ENCODE data around the gene SLC5A9.
"Not testable (repeated sequence)": the region's sequence is repeated elsewhere in the genome, so short reads cannot be mapped to it uniquely, and the experiment has no call there.

SLC5A9 gene

GRCh38 chr1:48263041-48263440, 40.5 kb downstream of the SLC5A9 start:
- H3K9ac ChIP-seq (ENCODE audit: low read depth, low read length, poor library complexity, severe bottlenecking): no peak overlapping the region
- TF ChIP-seq, protein P1, sequence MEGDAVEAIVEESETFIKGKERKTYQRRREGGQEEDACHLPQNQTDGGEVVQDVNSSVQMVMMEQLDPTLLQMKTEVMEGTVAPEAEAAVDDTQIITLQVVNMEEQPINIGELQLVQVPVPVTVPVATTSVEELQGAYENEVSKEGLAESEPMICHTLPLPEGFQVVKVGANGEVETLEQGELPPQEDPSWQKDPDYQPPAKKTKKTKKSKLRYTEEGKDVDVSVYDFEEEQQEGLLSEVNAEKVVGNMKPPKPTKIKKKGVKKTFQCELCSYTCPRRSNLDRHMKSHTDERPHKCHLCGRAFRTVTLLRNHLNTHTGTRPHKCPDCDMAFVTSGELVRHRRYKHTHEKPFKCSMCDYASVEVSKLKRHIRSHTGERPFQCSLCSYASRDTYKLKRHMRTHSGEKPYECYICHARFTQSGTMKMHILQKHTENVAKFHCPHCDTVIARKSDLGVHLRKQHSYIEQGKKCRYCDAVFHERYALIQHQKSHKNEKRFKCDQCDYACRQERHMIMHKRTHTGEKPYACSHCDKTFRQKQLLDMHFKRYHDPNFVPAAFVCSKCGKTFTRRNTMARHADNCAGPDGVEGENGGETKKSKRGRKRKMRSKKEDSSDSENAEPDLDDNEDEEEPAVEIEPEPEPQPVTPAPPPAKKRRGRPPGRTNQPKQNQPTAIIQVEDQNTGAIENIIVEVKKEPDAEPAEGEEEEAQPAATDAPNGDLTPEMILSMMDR (conservative IDR thresholded peaks at IDR 0.05; ENCODE audit: low read length): no peak
- TF ChIP-seq EZH2phosphoT487 (IDR thresholded peaks at IDR 0.05; ENCODE audit: borderline replicate concordance): no peak
- H3K27me3 ChIP-seq (ENCODE audit: insufficient read depth, low read length, poor library complexity, severe bottlenecking): no peaks in the 10 kb centered on the region
- no peaks in the 10 kb centered on the region for H3K4me1 ChIP-seq (ENCODE audit: insufficient read depth, low read length, poor library complexity, severe bottlenecking)
- H3K36me3 ChIP-seq (ENCODE audit: insufficient read depth, low read length): no peaks in the 10 kb centered on the region
- no peak overlapping the region for H3K4me3 ChIP-seq (ENCODE audit: low read length, poor library complexity, severe bottlenecking)
- H3K9me3 ChIP-seq (ENCODE audit: insufficient read depth, low read depth, low read length): no peaks in the 10 kb centered on the region
- no peaks in the 10 kb centered on the region for H3K79me2 ChIP-seq (ENCODE audit: insufficient read depth, low read length)
- no peaks in the 10 kb centered on the region for H3F3A ChIP-seq (ENCODE audit: low read depth)
- H3K9me2 ChIP-seq (replicated peaks; ENCODE audit: low read depth, low read length): no peaks in the 10 kb centered on the region
- no peak overlapping the region for H3K4me2 ChIP-seq (ENCODE audit: low read depth, low read length, poor library complexity, severe bottlenecking)
- H2AFZ ChIP-seq (ENCODE audit: low read length): no peak overlapping the region
- H4K20me1 ChIP-seq (ENCODE audit: insufficient read depth, low read length, poor library complexity, severe bottlenecking): no peaks in the 10 kb centered on the region

- no peaks in the 10 kb centered on the region for H3K4me1 ChIP-seq (ENCODE audit: insufficient read depth, low read length, poor library complexity, severe bottlenecking)
- H3K36me3 ChIP-seq (ENCODE audit: insufficient read depth, low read length): no peaks in the 10 kb centered on the region
- no peaks in the 10 kb centered on the region for H3K9me3 ChIP-seq (ENCODE audit: insufficient read depth, low read depth, low read length)
Measured at GRCh38 chr1:48266576-48266975, 44.1 kb downstream of the SLC5A9 start.

DNA sequence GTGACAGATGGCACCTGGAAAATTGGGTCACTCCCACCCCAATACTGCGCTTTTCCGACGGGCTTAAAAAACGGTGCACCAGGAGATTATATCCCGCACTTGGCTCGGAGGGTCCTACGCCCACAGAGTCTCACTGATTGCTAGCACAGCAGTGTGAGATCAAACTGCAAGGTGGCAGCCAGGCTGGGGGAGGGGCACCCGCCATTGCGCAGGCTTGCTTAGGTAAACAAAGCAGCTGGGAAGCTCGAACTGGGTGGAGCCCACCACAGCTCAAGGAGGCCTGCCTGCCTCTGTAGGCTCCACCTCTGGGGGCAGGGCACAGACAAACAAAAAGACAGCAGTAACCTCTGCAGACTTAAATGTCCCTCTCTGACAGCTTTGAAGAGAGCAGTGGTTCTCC, 54.9 kb downstream of the SLC5A9 start:
- not testable (repeated sequence) for H3F3A ChIP-seq (ENCODE audit: low read depth); H3K27me3 ChIP-seq (ENCODE audit: insufficient read depth, low read length, poor library complexity, severe bottlenecking); H3K36me3 ChIP-seq (ENCODE audit: insufficient read depth, low read length); H3K9me3 ChIP-seq (ENCODE audit: insufficient read depth, low read depth, low read length); H3K4me3 ChIP-seq (ENCODE audit: low read length, poor library complexity, severe bottlenecking); H3K4me1 ChIP-seq (ENCODE audit: insufficient read depth, low read length, poor library complexity, severe bottlenecking); H2AFZ ChIP-seq (ENCODE audit: low read length); H4K20me1 ChIP-seq (ENCODE audit: insufficient read depth, low read length, poor library complexity, severe bottlenecking); H3K9me2 ChIP-seq (replicated peaks; ENCODE audit: low read depth, low read length); H3K79me2 ChIP-seq (ENCODE audit: insufficient read depth, low read length); H3K4me2 ChIP-seq (ENCODE audit: low read depth, low read length, poor library complexity, severe bottlenecking); H3K9ac ChIP-seq (ENCODE audit: low read depth, low read length, poor library complexity, severe bottlenecking)

More at GRCh38 chr1:48266576-48266975, 44.1 kb downstream of the SLC5A9 start:
- no peak overlapping the region for H3K4me3 ChIP-seq (ENCODE audit: low read length, poor library complexity, severe bottlenecking)
- no peak overlapping the region for H3K4me2 ChIP-seq (ENCODE audit: low read depth, low read length, poor library complexity, severe bottlenecking)
- H3F3A ChIP-seq (ENCODE audit: low read depth): no peaks in the 10 kb centered on the region
- no peaks in the 10 kb centered on the region for H4K20me1 ChIP-seq (ENCODE audit: insufficient read depth, low read length, poor library complexity, severe bottlenecking)
- H2AFZ ChIP-seq (ENCODE audit: low read length): no peak overlapping the region
- H3K9me2 ChIP-seq (replicated peaks; ENCODE audit: low read depth, low read length): peaks cover 4% of the 10 kb centered on the region; the same call in 1 of the 2 replicates
- H3K27me3 ChIP-seq (ENCODE audit: insufficient read depth, low read length, poor library complexity, severe bottlenecking): no peaks in the 10 kb centered on the region
- H3K79me2 ChIP-seq (ENCODE audit: insufficient read depth, low read length): no peaks in the 10 kb centered on the region
- no peak for TF ChIP-seq EZH2phosphoT487 (IDR thresholded peaks at IDR 0.05; ENCODE audit: borderline replicate concordance)
- TF ChIP-seq, protein P1 (conservative IDR thresholded peaks at IDR 0.05; ENCODE audit: low read length): no peak
- H3K9ac ChIP-seq (ENCODE audit: low read depth, low read length, poor library complexity, severe bottlenecking): no peak overlapping the region

GRCh38 chr1:48282329-48282728, 59.8 kb downstream of the SLC5A9 start:
- H3F3A ChIP-seq (ENCODE audit: low read depth); H3K36me3 ChIP-seq (ENCODE audit: insufficient read depth, low read length); H3K9me2 ChIP-seq (replicated peaks; ENCODE audit: low read depth, low read length); H3K4me2 ChIP-seq (ENCODE audit: low read depth, low read length, poor library complexity, severe bottlenecking); H3K27me3 ChIP-seq (ENCODE audit: insufficient read depth, low read length, poor library complexity, severe bottlenecking); H3K9me3 ChIP-seq (ENCODE audit: insufficient read depth, low read depth, low read length); H2AFZ ChIP-seq (ENCODE audit: low read length); H4K20me1 ChIP-seq (ENCODE audit: insufficient read depth, low read length, poor library complexity, severe bottlenecking); H3K4me1 ChIP-seq (ENCODE audit: insufficient read depth, low read length, poor library complexity, severe bottlenecking); H3K79me2 ChIP-seq (ENCODE audit: insufficient read depth, low read length); H3K4me3 ChIP-seq (ENCODE audit: low read length, poor library complexity, severe bottlenecking); H3K9ac ChIP-seq (ENCODE audit: low read depth, low read length, poor library complexity, severe bottlenecking): not testable (repeated sequence)

DNA sequence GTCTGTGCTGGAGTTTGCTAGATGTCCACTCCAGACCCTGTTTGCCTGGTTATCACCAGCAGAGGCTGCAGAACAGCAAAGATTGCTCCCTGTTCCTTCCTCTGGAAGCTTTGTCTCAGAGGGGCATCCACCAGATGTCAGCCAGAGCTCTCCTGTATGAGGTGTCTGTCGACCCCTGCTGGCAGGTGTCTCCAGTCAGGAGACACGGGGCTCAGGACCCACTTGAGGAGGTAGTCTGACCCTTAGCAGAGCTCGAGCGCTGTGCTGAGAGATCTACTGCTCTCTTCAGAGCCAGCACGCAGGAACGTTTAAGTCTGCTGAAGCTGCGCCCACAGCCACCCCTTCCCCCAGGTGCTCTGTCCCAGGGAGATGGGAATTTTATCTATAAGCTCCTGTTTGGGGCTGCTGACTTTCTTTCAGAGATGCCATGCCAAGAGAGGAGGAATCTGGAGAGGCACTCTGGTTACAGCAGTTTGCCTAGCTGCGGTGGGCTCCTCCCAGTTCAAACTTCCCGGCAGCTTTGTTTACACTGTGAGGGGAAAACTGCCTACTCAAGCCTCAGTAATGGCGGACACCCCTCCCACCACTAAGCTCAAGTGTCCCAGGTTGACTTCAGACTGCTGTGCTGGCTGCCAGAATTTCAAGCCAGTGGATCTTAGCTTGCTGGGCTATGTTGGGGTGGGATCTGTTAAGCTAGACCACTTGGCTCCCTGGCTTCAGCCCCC, 62.3 kb downstream of the SLC5A9 start:
- not testable (repeated sequence) for H3K36me3 ChIP-seq (ENCODE audit: insufficient read depth, low read length); H3K9me2 ChIP-seq (replicated peaks; ENCODE audit: low read depth, low read length); H3K9me3 ChIP-seq (ENCODE audit: insufficient read depth, low read depth, low read length); H3K79me2 ChIP-seq (ENCODE audit: insufficient read depth, low read length); H3K4me1 ChIP-seq (ENCODE audit: insufficient read depth, low read length, poor library complexity, severe bottlenecking); H3K27me3 ChIP-seq (ENCODE audit: insufficient read depth, low read length, poor library complexity, severe bottlenecking); H4K20me1 ChIP-seq (ENCODE audit: insufficient read depth, low read length, poor library complexity, severe bottlenecking); H3K4me3 ChIP-seq (ENCODE audit: low read length, poor library complexity, severe bottlenecking); H2AFZ ChIP-seq (ENCODE audit: low read length); H3K9ac ChIP-seq (ENCODE audit: low read depth, low read length, poor library complexity, severe bottlenecking); H3F3A ChIP-seq (ENCODE audit: low read depth); H3K4me2 ChIP-seq (ENCODE audit: low read depth, low read length, poor library complexity, severe bottlenecking)

All from Loucy (cell line).